ENCODE results near the gene BIRC5.

DNA sequence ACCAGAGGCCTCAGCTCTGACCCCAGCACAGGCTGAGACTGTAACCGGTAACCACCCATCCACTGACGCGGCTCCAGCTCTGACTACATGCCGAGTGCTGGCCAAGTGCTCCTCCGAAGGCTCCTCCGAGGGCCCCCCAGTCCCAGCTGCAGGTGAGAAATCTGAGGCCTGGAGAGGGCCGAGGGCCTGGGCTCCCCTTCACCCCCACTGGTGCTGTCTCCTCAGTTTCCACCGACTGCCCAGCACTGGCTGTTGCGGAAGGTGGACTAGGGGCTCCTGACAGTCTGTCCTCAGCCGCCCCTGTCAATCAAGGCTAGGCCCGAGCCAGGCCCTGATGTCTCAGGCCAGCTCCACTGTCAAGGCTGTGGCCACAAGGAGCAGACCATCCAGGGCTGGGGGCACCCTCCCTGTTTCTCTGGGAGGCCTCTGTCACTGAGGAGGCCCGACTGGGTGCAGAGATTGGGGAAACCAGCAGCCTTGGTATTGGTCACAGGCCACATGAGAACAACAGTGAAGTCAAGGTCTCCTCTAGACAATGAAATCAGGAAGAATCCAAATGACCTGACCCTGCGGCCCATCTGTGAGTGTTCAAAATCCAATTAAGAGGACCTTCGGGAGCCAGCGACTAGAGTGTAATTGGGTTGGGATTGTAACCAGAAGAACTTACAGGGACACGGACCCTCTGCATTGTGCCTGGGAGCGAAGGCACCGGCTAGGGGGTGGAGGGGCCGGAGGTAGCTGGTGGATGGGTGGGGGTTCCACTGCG, 22.5 kb downstream of the BIRC5 start:
- TF ChIP-seq CTCF (conservative IDR thresholded peaks at IDR 0.05; ENCODE audit: low read length) (no peak), EZH2phosphoT487 (IDR thresholded peaks at IDR 0.05; ENCODE audit: borderline replicate concordance) (no peak)
